A549 (cell line): ENCODE results near the gene DPEP1. TPM values are rescaled to one million over a fixed set of nuclear protein-coding genes. Genes with fewer than 3 reads are reported as not detected.

Experiments
- ATAC-seq, 2 experiments: fragments of 200-7000 bp in 1 of 2; fragments of >200 bp in 1 of 2; cut with Nextera tagmentation in 1 of 2; cut with Tn5 transposase in 1 of 2; 3 replicates each; pipeline versions ENCODE4 v1.8.0 to v1.9.1; 2018 to 2020; ENCODE audit warnings: mild to moderate bottlenecking in 1 of 2, moderate library complexity in 1 of 2
- CTCF ChIA-PET: fragments of 300-600 bp; sonication (Branson Sonifier 250); formaldehyde crosslinking; extraction: SDS; loops from one replicate; lab custom pipeline; 2021; ENCODE audit warnings: antibody characterized with exemption, inconsistent platforms; lab: Yijun Ruan, JAX
- POLR2A ChIA-PET: fragments of 350-600 bp; formaldehyde crosslinking; extraction: SDS; loops from one replicate; lab custom pipeline; 2021; ENCODE audit warnings: antibody characterized with exemption, inconsistent platforms; lab: Yijun Ruan, JAX
- DNase-seq, 2 experiments: peaks; one replicate each; pipeline versions ENCODE4 v3.0.0 to v3.0.0-alpha.2; 2011 to 2016; ENCODE audit warnings: low read depth in 1 of 2, low spot score in 1 of 2
- FAIRE-seq: peaks from 2 replicates; lab custom pipeline; 2011; peaks lifted over from hg19 to GRCh38; lab: Jason Lieb, UNC
- H3K27ac ChIP-seq, 2 experiments: fragments of >200 bp; sonication (Bioruptor Twin); formaldehyde crosslinking; 3 replicates each; pipeline ENCODE4 v1.5.1; 2016 to 2017
- H3K4me1 ChIP-seq: fragments of >200 bp; sonication (Bioruptor Twin); formaldehyde crosslinking; 3 replicates; pipeline ENCODE4 v1.6.1; 2016
- H3K4me2 ChIP-seq: fragments of >200 bp; sonication (Bioruptor Twin); formaldehyde crosslinking; 3 replicates; pipeline ENCODE4 v1.6.1; 2016
- H3K4me3 ChIP-seq: fragments of >200 bp; sonication (Bioruptor Twin); formaldehyde crosslinking; 3 replicates; pipeline ENCODE4 v1.5.1; 2016
- H3K9me3 ChIP-seq: fragments of >200 bp; sonication (Bioruptor Twin); formaldehyde crosslinking; 3 replicates; pipeline ENCODE4 v1.6.1; 2016
- CEBPB ChIP-seq, 2 experiments: fragments of >200 bp in 1 of 2; sonication (Bioruptor Twin) in 1 of 2; formaldehyde crosslinking in 1 of 2; IDR thresholded peaks; 2 replicates each; pipeline ENCODE4 v1.6.1; 2012 to 2016
- CHD2 ChIP-seq: fragments of 150-350 bp; IDR thresholded peaks from 2 replicates; pipeline ENCODE4 v1.6.1; 2014; ENCODE audit warnings: low read length; ENCODE audit not compliant: partially characterized antibody
- CHD4 ChIP-seq: fragments of 200-600 bp; sonication (generic); IDR thresholded peaks from 2 replicates; pipeline ENCODE4 v1.6.1; 2016; ENCODE audit warnings: antibody characterized with exemption, mild to moderate bottlenecking, borderline replicate concordance
- CTCF ChIP-seq: fragments of >200 bp; sonication (Bioruptor Twin); formaldehyde crosslinking; IDR thresholded peaks from 3 replicates; pipeline ENCODE4 v1.5.1; 2016
- EHF ChIP-seq: fragments of 250-450 bp; sonication (Bioruptor Pico); IDR thresholded peaks from 2 replicates; pipeline ENCODE4 v1.5.0; 2020; ENCODE audit warnings: mild to moderate bottlenecking
- GATA3 ChIP-seq: IDR thresholded peaks from 2 replicates; pipeline ENCODE4 v1.6.1; 2012; ENCODE audit warnings: borderline replicate concordance
- HEYL ChIP-seq: fragments of 250-450 bp; sonication (Bioruptor Pico); IDR thresholded peaks from 2 replicates; pipeline ENCODE4 v1.8.0; 2021; ENCODE audit warnings: mild to moderate bottlenecking, moderate library complexity
- HMGXB4 ChIP-seq: fragments of 250-450 bp; sonication (Bioruptor Pico); IDR thresholded peaks from 2 replicates; pipeline ENCODE4 v1.5.0; 2021; ENCODE audit warnings: mild to moderate bottlenecking, moderate library complexity, borderline replicate concordance
- HOXA7 ChIP-seq: fragments of 250-450 bp; sonication (Bioruptor Pico); IDR thresholded peaks from 2 replicates; pipeline ENCODE4 v1.5.0; 2020; ENCODE audit warnings: mild to moderate bottlenecking, moderate library complexity
- HOXB5 ChIP-seq: fragments of 250-450 bp; sonication (Bioruptor Pico); IDR thresholded peaks from 2 replicates; pipeline ENCODE4 v1.5.0; 2020; ENCODE audit warnings: mild to moderate bottlenecking, moderate library complexity
- JUN ChIP-seq, 2 experiments: fragments of >200 bp; sonication (Bioruptor Twin); formaldehyde crosslinking; IDR thresholded peaks; 2 replicates in 1 of 2; 3 replicates in 1 of 2; pipeline ENCODE4 v1.6.1; 2016 to 2017
- KDM1A ChIP-seq: fragments of 200-600 bp; sonication (generic); IDR thresholded peaks from 2 replicates; pipeline ENCODE4 v1.6.1; 2016; ENCODE audit warnings: low read depth, mild to moderate bottlenecking
- MAFK ChIP-seq: fragments of 450-650 bp; IDR thresholded peaks from 2 replicates; pipeline ENCODE4 v1.6.1; 2014; ENCODE audit not compliant: partially characterized antibody
- MAX ChIP-seq: IDR thresholded peaks from 2 replicates; pipeline ENCODE4 v1.6.1; 2012
- MAZ ChIP-seq: fragments of 150-350 bp; IDR thresholded peaks from 2 replicates; pipeline ENCODE4 v1.6.1; 2014; ENCODE audit warnings: antibody characterized with exemption, low read depth, low read length, borderline replicate concordance
- NPAS2 ChIP-seq: fragments of 250-450 bp; sonication (Bioruptor Pico); IDR thresholded peaks from 2 replicates; pipeline ENCODE4 v1.8.0; 2022; ENCODE audit warnings: mild to moderate bottlenecking, moderate library complexity, borderline replicate concordance
- NR3C1 ChIP-seq: fragments of >200 bp; sonication (Bioruptor Twin); formaldehyde crosslinking; IDR thresholded peaks from 3 replicates; pipeline ENCODE4 v1.6.1; 2017
- PHF8 ChIP-seq: fragments of 200-600 bp; sonication (generic); IDR thresholded peaks from 2 replicates; pipeline ENCODE4 v1.6.1; 2016; ENCODE audit warnings: low read depth, mild to moderate bottlenecking, antibody characterized with exemption, moderate library complexity, borderline replicate concordance
- RARB ChIP-seq: fragments of 250-450 bp; sonication (Bioruptor Pico); IDR thresholded peaks from 2 replicates; pipeline ENCODE4 v1.8.0; 2021; ENCODE audit warnings: mild to moderate bottlenecking, moderate library complexity
- RCOR1 ChIP-seq: fragments of 150-350 bp; IDR thresholded peaks from 2 replicates; pipeline ENCODE4 v1.6.1; 2014; ENCODE audit warnings: antibody characterized with exemption, low read length, low read depth
- RFX5 ChIP-seq: fragments of 450-650 bp; IDR thresholded peaks from 2 replicates; pipeline ENCODE4 v1.7.1; 2014; ENCODE audit warnings: antibody characterized with exemption, mild to moderate bottlenecking, moderate library complexity
- RNF2 ChIP-seq: fragments of 200-600 bp; sonication (generic); IDR thresholded peaks from 2 replicates; pipeline ENCODE4 v1.6.1; 2016; ENCODE audit warnings: low read depth, mild to moderate bottlenecking, antibody characterized with exemption, moderate library complexity, borderline replicate concordance
- TP53 ChIP-seq: fragments of 250-450 bp; sonication (Bioruptor Pico); IDR thresholded peaks from 2 replicates; pipeline ENCODE4 v1.5.0; 2021; ENCODE audit warnings: mild to moderate bottlenecking, moderate library complexity
- ZSCAN20 ChIP-seq: fragments of 250-450 bp; sonication (Bioruptor Pico); IDR thresholded peaks from 2 replicates; pipeline ENCODE4 v1.8.0; 2022; ENCODE audit warnings: mild to moderate bottlenecking, moderate library complexity
- WGBS: methylation state at CpG from one replicate; pipeline ENCODE4 v1.1.6; 2017; ENCODE audit errors: missing lambda C conversion rate; 5-methylcytosine and 5-hydroxymethylcytosine counted together
- polyA plus RNA-seq, 4 experiments: library from polyadenylated mRNA; depleted of rRNA in 3 of 4; stranded (reverse); fragments of >200 nt; fragmentation: RNase III in 1 of 4; extraction: RNeasy Plus Mini Kit Qiagen cat#74134 plus additional on column Dnase treatment in 1 of 4; gene quantifications; 2 replicates in 3 of 4; 3 replicates in 1 of 4; pipeline ENCODE4 v1.2.3, GENCODE V29; 2011 to 2017

DPEP1 gene
- polyA plus RNA-seq, 2 of the 4 experiments (the other 2 are of a cell fraction), result 1.3 to 1.5 TPM

GRCh38 chr16:89575247-89576152, 37.9 kb upstream of the DPEP1 start, which contains the start of gene CPNE7:
Gene CPNE7, plus strand, starts transcription at chr16:89575758. Its CDS starts 140 bp downstream, at chr16:89575898.
- no peak for TF ChIP-seq RCOR1
- TF ChIP-seq TP53, result no peak
- no peak for TF ChIP-seq MAFK
- TF ChIP-seq EHF, result no peak
- TF ChIP-seq CEBPB (IDR thresholded peaks at IDR 0.05), result no peak
- no peak for TF ChIP-seq CTCF
- TF ChIP-seq PHF8, result peak; percentile 28; the same call in 1 of the 2 replicates
- no peak for TF ChIP-seq HMGXB4 (CRISPR knock-in tag)
- TF ChIP-seq MAZ, result no peak
- TF ChIP-seq RFX5, result no peak
- no peak for TF ChIP-seq KDM1A
- TF ChIP-seq RNF2, result peak; percentile 79
- no peak for TF ChIP-seq CHD2
- no peak for TF ChIP-seq RARB (CRISPR knock-in tag)
- peak; percentile 88 for TF ChIP-seq MAX
- no peak for TF ChIP-seq HOXB5 (CRISPR knock-in tag)
- no peak for TF ChIP-seq NR3C1
- TF ChIP-seq GATA3, result no peak
- no peak for TF ChIP-seq HEYL (CRISPR knock-in tag)
- TF ChIP-seq JUN (IDR thresholded peaks at IDR 0.05), result peak in 1 of 2 experiments; percentile 55; a peak in 2 of 5 replicates
- no peak for TF ChIP-seq NPAS2 (CRISPR knock-in tag)
- no peak for TF ChIP-seq CHD4
- TF ChIP-seq HOXA7 (CRISPR knock-in tag), result no peak
- TF ChIP-seq ZSCAN20 (CRISPR knock-in tag), result no peak
- 0% methylated on average over 9 of the region's 103 CpGs for WGBS
- Histone ChIP-seq H3K4me1 (peaks cover 15% of the 10 kb centered on the region), H3K27ac (peak within 1 kb of the TSS; percentile 90 to 97), H3K4me2 (peak within 1 kb of the TSS; percentile 76), H3K4me3 (peak within 1 kb of the TSS; percentile 73), H3K9me3 (no peaks in the 10 kb centered on the region)
- ChIA-PET CTCF (interaction anchor here (0.7 to 2.7 kb wide), 19 partner anchors 10 to 147 kb away, joined by 3 to 17 read pairs (median 4); partner anchors contain the start of gene DPEP1), POLR2A (interaction anchor here (0.6 kb wide), 1 partner anchor 111 kb away, joined by 3 read pairs; the partner anchor contains the start of gene CDK10)
- peak; percentile 32 to 60 for DNase-seq
- FAIRE-seq, result no peak
- peak; percentile 43 to 57 for ATAC-seq
